SU-DHL-6 (cell line): ENCODE data around the gene DNMBP.

ENCODE experiments used
- EZH2phosphoT487 ChIP-seq: fragments of 200-600 bp; sonication (generic), shearing (Covaris generic); conservative IDR thresholded peaks from 2 replicates; pipeline ENCODE4 v1.6.1; 2018; ENCODE audit warnings: mild to moderate bottlenecking, antibody characterized with exemption, low read length, moderate library complexity, mixed read lengths
- TF ChIP-seq, protein P1 (sequence below): fragments of 200-600 bp; sonication (generic); IDR thresholded peaks from one replicate; pipeline ENCODE4 v1.5.1; 2017; ENCODE audit warnings: antibody characterized with exemption, mild to moderate bottlenecking, low read length, moderate library complexity; ENCODE audit not compliant: insufficient read depth, poor library complexity, severe bottlenecking

DNA sequence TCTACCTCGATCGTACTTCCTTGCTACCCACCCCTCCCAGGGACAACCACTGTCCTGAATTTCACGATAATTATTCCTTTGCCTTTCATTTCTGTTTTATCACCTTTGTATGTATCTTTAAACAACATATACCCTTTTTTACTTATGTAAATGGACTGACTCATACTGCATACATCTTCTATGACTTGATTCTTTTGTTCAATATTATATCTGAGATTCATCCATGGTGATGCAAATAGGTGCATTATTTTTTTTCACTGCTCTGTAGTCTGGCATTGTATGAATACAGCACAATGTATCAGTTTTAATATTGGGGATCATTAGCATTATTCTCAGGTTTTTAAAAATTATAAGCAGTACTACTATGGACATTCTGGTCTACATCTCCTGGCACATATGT is 157.9 kb downstream of the DNMBP start:
- TF ChIP-seq, protein P1, sequence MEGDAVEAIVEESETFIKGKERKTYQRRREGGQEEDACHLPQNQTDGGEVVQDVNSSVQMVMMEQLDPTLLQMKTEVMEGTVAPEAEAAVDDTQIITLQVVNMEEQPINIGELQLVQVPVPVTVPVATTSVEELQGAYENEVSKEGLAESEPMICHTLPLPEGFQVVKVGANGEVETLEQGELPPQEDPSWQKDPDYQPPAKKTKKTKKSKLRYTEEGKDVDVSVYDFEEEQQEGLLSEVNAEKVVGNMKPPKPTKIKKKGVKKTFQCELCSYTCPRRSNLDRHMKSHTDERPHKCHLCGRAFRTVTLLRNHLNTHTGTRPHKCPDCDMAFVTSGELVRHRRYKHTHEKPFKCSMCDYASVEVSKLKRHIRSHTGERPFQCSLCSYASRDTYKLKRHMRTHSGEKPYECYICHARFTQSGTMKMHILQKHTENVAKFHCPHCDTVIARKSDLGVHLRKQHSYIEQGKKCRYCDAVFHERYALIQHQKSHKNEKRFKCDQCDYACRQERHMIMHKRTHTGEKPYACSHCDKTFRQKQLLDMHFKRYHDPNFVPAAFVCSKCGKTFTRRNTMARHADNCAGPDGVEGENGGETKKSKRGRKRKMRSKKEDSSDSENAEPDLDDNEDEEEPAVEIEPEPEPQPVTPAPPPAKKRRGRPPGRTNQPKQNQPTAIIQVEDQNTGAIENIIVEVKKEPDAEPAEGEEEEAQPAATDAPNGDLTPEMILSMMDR, result no peak
- no peak for TF ChIP-seq EZH2phosphoT487
